Stomach smooth muscle (tissue), 2 donors: ENCODE data around the gene HCN3.
"Not testable (repeated sequence)": the region's sequence is repeated elsewhere in the genome, so short reads cannot be mapped to it uniquely, and the experiment has no call there.

Source experiments
- H3K27ac ChIP-seq: one replicate; pipeline ENCODE4 v1.7.0; 2013; ENCODE audit warnings: mild to moderate bottlenecking, low read length, inconsistent platforms
- H3K27me3 ChIP-seq, 2 donors: one replicate each; pipeline ENCODE4 v1.7.0; 2013; ENCODE audit warnings: low read length in 2 of 2; ENCODE audit not compliant: insufficient read depth in 2 of 2, control insufficient read depth in 1 of 2
- H3K36me3 ChIP-seq, 2 donors: one replicate each; pipeline ENCODE4 v1.7.0; 2013; ENCODE audit warnings: low read length in 2 of 2; ENCODE audit not compliant: control insufficient read depth in 2 of 2, insufficient read depth in 2 of 2
- H3K4me1 ChIP-seq: one replicate; pipeline ENCODE4 v1.7.0; 2013; ENCODE audit warnings: low read length; ENCODE audit not compliant: control insufficient read depth, insufficient read depth
- H3K4me3 ChIP-seq, 2 donors: one replicate each; pipeline ENCODE4 v1.7.0; 2013; ENCODE audit warnings: low read length in 2 of 2
- H3K9ac ChIP-seq, 2 donors: one replicate each; pipeline ENCODE4 v1.7.0; 2013; ENCODE audit warnings: low read length in 2 of 2, mild to moderate bottlenecking in 1 of 2
- H3K9me3 ChIP-seq, 2 donors: one replicate each; pipeline ENCODE4 v1.7.0; 2013; ENCODE audit warnings: low read length in 2 of 2; ENCODE audit not compliant: control insufficient read depth in 2 of 2
- donor health status: healthy.
- donor health status: Pancreatic carcinoma.

HCN3 gene

GRCh38 chr1:155286544-155286943 is 9.3 kb downstream of the HCN3 start:
- Histone ChIP-seq H3K9me3 (no peaks in the 10 kb centered on the region), H3K36me3 (no peaks in the 10 kb centered on the region), H3K27ac (no peak overlapping the region), H3K9ac (no peak overlapping the region), H3K4me3 (no peak overlapping the region), H3K4me1 (no peaks in the 10 kb centered on the region), H3K27me3 (no peaks in the 10 kb centered on the region)

- no peaks in the 10 kb centered on the region for H3K4me1 ChIP-seq
- no peaks in the 10 kb centered on the region for H3K27me3 ChIP-seq
- H3K9me3 ChIP-seq = no peaks in the 10 kb centered on the region
- no peak overlapping the region for H3K9ac ChIP-seq
- no peak overlapping the region for H3K27ac ChIP-seq
- no peaks in the 10 kb centered on the region for H3K36me3 ChIP-seq
- no peak overlapping the region for H3K4me3 ChIP-seq
Measured at GRCh38 chr1:155287987-155288543, 10.8 kb downstream of the HCN3 start.

DNA sequence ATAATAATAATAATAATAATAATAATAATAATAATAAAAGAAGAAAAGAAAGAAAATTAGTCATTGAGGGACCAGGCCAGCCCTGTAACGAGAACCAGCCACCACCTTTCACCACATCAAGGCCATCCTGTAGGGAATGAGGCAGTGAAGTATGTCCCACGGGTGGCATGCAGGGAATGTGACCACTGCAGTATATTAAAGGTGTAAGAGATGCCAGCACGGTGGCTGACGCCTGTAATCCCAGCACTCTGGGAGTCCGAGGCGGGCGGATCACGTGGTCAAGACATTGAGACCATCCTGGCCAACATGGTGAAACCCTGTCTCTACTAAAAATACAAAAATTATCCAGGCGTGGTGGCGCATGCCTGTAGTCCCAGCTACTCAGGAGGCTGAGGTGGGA is 13.7 kb downstream of the HCN3 start:
- not testable (repeated sequence) for H3K36me3 ChIP-seq, H3K4me3 ChIP-seq, H3K9me3 ChIP-seq, H3K4me1 ChIP-seq, H3K27ac ChIP-seq, H3K9ac ChIP-seq
- peaks cover 18% of the 10 kb centered on the region in 2 donors for H3K27me3 ChIP-seq

- no peaks in the 10 kb centered on the region for H3K4me1 ChIP-seq
- no peak overlapping the region for H3K27ac ChIP-seq
- H3K9ac ChIP-seq = no peak overlapping the region
- no peak overlapping the region for H3K4me3 ChIP-seq
- peaks cover 18 to 27% of the 10 kb centered on the region in 2 donors for H3K27me3 ChIP-seq
- H3K36me3 ChIP-seq = no peaks in the 10 kb centered on the region
- no peaks in the 10 kb centered on the region for H3K9me3 ChIP-seq
Measured at GRCh38 chr1:155293086-155293749, 16.0 kb downstream of the HCN3 start.

DNA sequence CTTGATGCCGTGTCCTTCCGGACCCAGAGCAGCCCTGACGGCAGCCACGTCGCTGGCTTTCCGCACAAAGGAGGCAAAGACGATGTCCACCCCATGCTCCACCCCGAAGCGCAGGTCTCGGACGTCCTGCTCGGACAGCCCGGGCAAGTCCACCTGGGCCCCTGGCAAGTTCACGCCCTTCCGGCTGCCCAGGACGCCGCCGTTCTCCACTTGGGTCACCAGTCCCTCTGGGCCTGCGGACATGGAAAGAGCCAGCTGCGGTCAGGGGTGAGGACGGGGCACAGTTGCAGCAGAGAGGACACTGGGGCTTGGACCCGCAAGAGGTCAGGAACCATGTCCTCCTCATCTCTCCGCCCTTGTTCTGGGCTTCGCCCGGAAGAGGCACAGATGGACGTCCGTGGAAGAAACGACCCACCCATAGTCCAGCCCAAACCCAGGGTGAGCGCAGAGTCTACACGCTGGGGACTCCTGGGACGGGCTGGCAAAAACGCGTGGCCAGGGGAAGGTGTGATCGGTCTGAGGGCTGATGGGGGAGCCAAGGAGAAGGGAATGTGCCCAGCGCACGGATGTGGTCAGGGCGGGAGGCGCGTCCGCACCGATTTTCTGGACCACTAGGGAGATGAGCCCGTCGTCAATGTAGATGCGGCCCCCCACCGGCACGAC is 17.4 kb downstream of the HCN3 start:
- Histone ChIP-seq H3K36me3 (no peaks in the 10 kb centered on the region), H3K27me3 (peaks cover 18 to 27% of the 10 kb centered on the region in 2 donors), H3K4me1 (no peaks in the 10 kb centered on the region), H3K9ac (no peak overlapping the region), H3K4me3 (no peak overlapping the region), H3K27ac (no peak overlapping the region), H3K9me3 (no peaks in the 10 kb centered on the region)

- Histone ChIP-seq H3K27me3 (peaks cover 18 to 27% of the 10 kb centered on the region in 2 donors), H3K36me3 (no peaks in the 10 kb centered on the region), H3K9ac (no peak overlapping the region), H3K4me3 (no peak overlapping the region), H3K4me1 (no peaks in the 10 kb centered on the region), H3K9me3 (no peaks in the 10 kb centered on the region), H3K27ac (no peak overlapping the region)
Measured at GRCh38 chr1:155295183-155295941, 18.1 kb downstream of the HCN3 start.

DNA sequence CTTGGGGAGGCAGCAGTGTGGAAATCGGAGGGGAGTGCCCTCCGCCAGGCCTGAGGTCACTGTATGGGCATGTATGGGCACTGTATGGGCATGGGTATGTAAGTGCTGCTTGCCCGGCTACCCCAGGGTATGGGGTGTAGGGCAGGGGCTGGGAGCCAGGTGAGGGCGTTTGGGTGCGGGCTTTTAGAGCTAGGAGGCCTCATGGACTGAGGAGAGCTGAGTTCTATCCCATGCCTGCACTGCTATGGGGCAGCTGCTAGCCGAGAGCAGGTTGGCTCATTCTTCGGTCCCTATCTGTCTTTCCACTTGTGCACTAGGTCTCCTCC is 18.6 kb downstream of the HCN3 start:
- Histone ChIP-seq H3K27ac (no peak overlapping the region), H3K4me3 (no peak overlapping the region), H3K36me3 (no peaks in the 10 kb centered on the region), H3K9ac (no peak overlapping the region), H3K9me3 (no peaks in the 10 kb centered on the region), H3K27me3 (peaks cover 18 to 27% of the 10 kb centered on the region in 2 donors), H3K4me1 (no peaks in the 10 kb centered on the region)

GRCh38 chr1:155296661-155297060 is 19.4 kb downstream of the HCN3 start:
- Histone ChIP-seq H3K9ac (no peak overlapping the region), H3K27ac (no peak overlapping the region), H3K27me3 (peaks cover 18 to 27% of the 10 kb centered on the region in 2 donors), H3K9me3 (no peaks in the 10 kb centered on the region), H3K4me1 (no peaks in the 10 kb centered on the region), H3K4me3 (no peak overlapping the region), H3K36me3 (no peaks in the 10 kb centered on the region)

DNA sequence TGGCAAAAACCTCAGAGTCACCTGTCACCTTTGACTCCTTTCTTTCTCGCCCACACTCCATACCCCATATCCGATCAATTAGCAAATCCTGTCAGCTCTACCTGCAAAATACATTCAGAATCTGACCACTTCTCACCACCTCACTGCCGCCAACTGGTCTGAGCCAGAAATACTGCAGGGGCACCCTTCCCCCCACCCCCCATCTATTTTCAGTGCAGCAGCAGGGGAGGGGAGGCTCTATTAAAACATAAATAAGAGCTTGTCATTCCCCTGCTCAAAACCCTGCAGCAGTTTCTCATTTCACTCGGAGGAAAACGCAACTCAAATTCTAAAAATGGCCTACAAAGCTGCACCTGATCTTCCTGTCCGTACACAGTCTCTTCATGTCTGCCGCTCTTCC is 20.1 kb downstream of the HCN3 start:
- no peak overlapping the region for H3K27ac ChIP-seq
- H3K4me3 ChIP-seq = no peak overlapping the region
- no peaks in the 10 kb centered on the region for H3K36me3 ChIP-seq
- peaks cover 18 to 27% of the 10 kb centered on the region in 2 donors for H3K27me3 ChIP-seq
- no peak overlapping the region for H3K9ac ChIP-seq
- H3K4me1 ChIP-seq = no peaks in the 10 kb centered on the region
- no peaks in the 10 kb centered on the region for H3K9me3 ChIP-seq

GRCh38 chr1:155300024-155300423 is 22.8 kb downstream of the HCN3 start:
- Histone ChIP-seq H3K27me3 (peaks cover 10 to 17% of the 10 kb centered on the region in 2 donors), H3K4me1 (no peaks in the 10 kb centered on the region), H3K9ac (no peak overlapping the region), H3K9me3 (no peaks in the 10 kb centered on the region), H3K4me3 (no peak overlapping the region), H3K27ac (no peak overlapping the region), H3K36me3 (no peaks in the 10 kb centered on the region)
